GM12892 (cell line): ENCODE measurements around the gene RPS14.

Experiments used
- POLR2A ChIP-seq: IDR thresholded peaks from 2 replicates; pipeline ENCODE4 v1.6.1; 2011; ENCODE audit warnings: low read depth, low read length, control low read depth
- POLR2AphosphoS5 ChIP-seq: IDR thresholded peaks from 2 replicates; pipeline ENCODE4 v1.6.1; 2011; ENCODE audit warnings: low read depth, low read length, control low read depth
- TAF1 ChIP-seq: IDR thresholded peaks from 2 replicates; pipeline ENCODE4 v1.6.1; 2011; ENCODE audit warnings: low read depth, mild to moderate bottlenecking, control low read depth, low read length, borderline replicate concordance

- no peak for TF ChIP-seq POLR2A
- TF ChIP-seq POLR2AphosphoS5, result no peak
- no peak for TF ChIP-seq TAF1
These were observed 29.9 kb upstream of the RPS14 start for GRCh38 chr5:150479416-150479815.
